CD4-positive, alpha-beta T cell (primary cell): ENCODE data around the gene TINAGL1. TPM values are rescaled to one million over a fixed set of nuclear protein-coding genes. Genes with fewer than 3 reads are reported as not detected.

Experiments
- ATAC-seq: fragments of 200-7000 bp; cut with Tn5 transposase; one replicate; pipeline ENCODE4 v1.10.0; 2022; ENCODE audit warnings: mild to moderate bottlenecking; ENCODE audit not compliant: poor library complexity
- CTCF ChIA-PET: fragments of 350-600 bp; sonication (Branson Sonifier 250); formaldehyde crosslinking; loops from one replicate; lab custom pipeline; 2021; ENCODE audit warnings: antibody characterized with exemption, inconsistent platforms; lab: Charles Lee
- POLR2A ChIA-PET: fragments of 350-600 bp; sonication (Branson Sonifier 250); formaldehyde crosslinking; loops from one replicate; lab custom pipeline; 2021; ENCODE audit warnings: antibody characterized with exemption, inconsistent platforms; lab: Charles Lee
- DNase-seq, 14 experiments: peaks; one replicate each; pipeline ENCODE4 v3.0.0-alpha.2; 2013 to 2020; ENCODE audit warnings: mixed read lengths in 2 of 14
- H3K27ac ChIP-seq, 2 donors: one replicate each; pipeline versions ENCODE4 v1.5.1 to v1.7.0; 2013; ENCODE audit warnings: low read length in 2 of 2, low read depth in 1 of 2, mild to moderate bottlenecking in 1 of 2
- H3K27me3 ChIP-seq, 2 experiments: 1 replicate in 1 of 2; 2 replicates in 1 of 2; pipeline versions ENCODE4 v1.6.1 to v1.7.0; 2013; ENCODE audit warnings: low read length in 2 of 2, control low read depth in 1 of 2, mild to moderate bottlenecking in 1 of 2, moderate library complexity in 1 of 2; ENCODE audit not compliant: insufficient read depth in 2 of 2, control insufficient read depth in 1 of 2
- H3K36me3 ChIP-seq: one replicate; pipeline ENCODE4 v1.6.1; 2013; ENCODE audit warnings: low read length, control low read depth; ENCODE audit not compliant: insufficient read depth
- H3K4me1 ChIP-seq: one replicate; pipeline ENCODE4 v1.6.1; 2013; ENCODE audit warnings: low read length, control low read depth; ENCODE audit not compliant: insufficient read depth
- H3K4me3 ChIP-seq: one replicate; pipeline ENCODE4 v1.5.1; 2013; ENCODE audit warnings: mild to moderate bottlenecking, low read length, moderate library complexity
- H3K9me3 ChIP-seq, 2 experiments: 1 replicate in 1 of 2; 2 replicates in 1 of 2; pipeline versions ENCODE4 v1.6.1 to v1.7.0; 2013; ENCODE audit warnings: low read length in 2 of 2, mild to moderate bottlenecking in 2 of 2, control low read depth in 1 of 2, moderate library complexity in 1 of 2; ENCODE audit not compliant: control insufficient read depth in 1 of 2, insufficient read depth in 1 of 2
- H3K27ac Mint-ChIP-seq: one replicate; pipeline ENCODE4 v1.8.0; 2020; ENCODE audit warnings: mixed read lengths
- H3K27me3 Mint-ChIP-seq: one replicate; pipeline ENCODE4 v1.8.0; 2021; ENCODE audit warnings: mixed read lengths
- H3K36me3 Mint-ChIP-seq: one replicate; pipeline ENCODE4 v1.8.0; 2021; ENCODE audit warnings: low read depth, mixed read lengths
- H3K4me1 Mint-ChIP-seq: one replicate; pipeline ENCODE4 v1.8.0; 2021; ENCODE audit warnings: low read depth, mixed read lengths
- H3K4me3 Mint-ChIP-seq: one replicate; pipeline ENCODE4 v1.8.0; 2020; ENCODE audit warnings: mild to moderate bottlenecking, mixed read lengths
- H3K9me3 Mint-ChIP-seq: one replicate; pipeline ENCODE4 v1.8.0; 2020; ENCODE audit warnings: mixed read lengths
- CTCF ChIP-seq: fragments of 200-600 bp; IDR thresholded peaks from one replicate; pipeline ENCODE4 v1.8.0; 2022; ENCODE audit warnings: antibody characterized with exemption, mild to moderate bottlenecking
- intact Hi-C, 2 experiments: fragments of 100-400 bp; cut with DNase I in 1 of 2; cut with micrococcal nuclease in 1 of 2; formaldehyde crosslinking; loops; one replicate each; pipeline versions ENCODE4 v1.15.1 to v1.9.0; 2023 to 2025; cut with DNase I, micrococcal nuclease
- total RNA-seq, 174 experiments: library from RNA in 2 of 174; stranded (reverse) in 2 of 174; gene quantifications; one replicate each; pipeline ENCODE4 v1.2.3 and lab custom pipeline; 2021 to 2026

Gene TINAGL1
- total RNA-seq, 2 experiments from 2014 or later = not detected

- intact Hi-C loops = no loop called here
- no peaks in the 10 kb centered on the region for H3K4me1 Mint-ChIP-seq
- CTCF ChIA-PET = interaction anchor here (1.1 kb wide), 1 partner anchor 201 kb away, joined by 4 read pairs; no protein-coding TSS in a partner anchor
- Histone ChIP-seq H3K27me3 (peaks cover 2 to 6% of the 10 kb centered on the region in 2 experiments), H3K27ac (no peak overlapping the region), H3K36me3 (no peaks in the 10 kb centered on the region), H3K4me3 (no peak overlapping the region), H3K9me3 (peaks cover 0 to 3% of the 10 kb centered on the region in 2 experiments), H3K4me1 (no peaks in the 10 kb centered on the region)
- no peaks in the 10 kb centered on the region for H3K36me3 Mint-ChIP-seq
- no peak overlapping the region for H3K4me3 Mint-ChIP-seq
- H3K27ac Mint-ChIP-seq = no peak overlapping the region
- DNase-seq (peak in 11 of 14 experiments; percentile 13 to 64 (median 19)), ATAC-seq (peak; percentile 58)
- peak; percentile 35 for TF ChIP-seq CTCF
- H3K9me3 Mint-ChIP-seq = no peaks in the 10 kb centered on the region
- H3K27me3 Mint-ChIP-seq = peaks cover 41% of the 10 kb centered on the region
- POLR2A ChIA-PET = no interaction called here
Measured at GRCh38 chr1:31587720-31588423, 11.6 kb downstream of the TINAGL1 start.

- peaks cover 43% of the 10 kb centered on the region for H3K27me3 Mint-ChIP-seq
- no peaks in the 10 kb centered on the region for H3K36me3 ChIP-seq
- no peak for ATAC-seq
- no peak for TF ChIP-seq CTCF
- no peaks in the 10 kb centered on the region for H3K4me1 Mint-ChIP-seq
- no peak overlapping the region for H3K27ac ChIP-seq
- H3K27ac Mint-ChIP-seq = no peak overlapping the region
- peaks cover 2 to 6% of the 10 kb centered on the region in 2 experiments for H3K27me3 ChIP-seq
- H3K36me3 Mint-ChIP-seq = no peaks in the 10 kb centered on the region
- ChIA-PET POLR2A (no interaction called here), CTCF (no interaction called here)
- peaks cover 0 to 3% of the 10 kb centered on the region in 2 experiments for H3K9me3 ChIP-seq
- H3K9me3 Mint-ChIP-seq = no peaks in the 10 kb centered on the region
- no peak overlapping the region for H3K4me3 ChIP-seq
- peaks cover 2% of the 10 kb centered on the region for H3K4me1 ChIP-seq
- no peak overlapping the region for H3K4me3 Mint-ChIP-seq
- intact Hi-C loops = no loop called here
- DNase-seq = no peak
Measured at GRCh38 chr1:31588751-31589515, 12.6 kb downstream of the TINAGL1 start.

- TF ChIP-seq CTCF = no peak
- Histone ChIP-seq H3K27me3 (peaks cover 2 to 6% of the 10 kb centered on the region in 2 experiments), H3K4me3 (no peak overlapping the region), H3K9me3 (peaks cover 0 to 3% of the 10 kb centered on the region in 2 experiments), H3K36me3 (no peaks in the 10 kb centered on the region), H3K4me1 (peaks cover 3% of the 10 kb centered on the region), H3K27ac (no peak overlapping the region)
- no peak overlapping the region for H3K27ac Mint-ChIP-seq
- DNase-seq (no peak), ATAC-seq (no peak)
- H3K9me3 Mint-ChIP-seq = no peaks in the 10 kb centered on the region
- no peaks in the 10 kb centered on the region for H3K4me1 Mint-ChIP-seq
- intact Hi-C loops = no loop called here
- H3K27me3 Mint-ChIP-seq = peaks cover 50% of the 10 kb centered on the region
- H3K36me3 Mint-ChIP-seq = no peaks in the 10 kb centered on the region
- H3K4me3 Mint-ChIP-seq = no peak overlapping the region
- CTCF ChIA-PET = no interaction called here
- POLR2A ChIA-PET = no interaction called here
Measured at GRCh38 chr1:31591425-31592093, 15.2 kb downstream of the TINAGL1 start.
